Activated CD4-positive, alpha-beta T cell treated with anti-CD3 and anti-CD28 coated beads, Interleukin-2, amount 50 U/mL, for 1 hour (primary cell): ENCODE results near the gene AMMECR1.
"Not testable (repeated sequence)": the region's sequence is repeated elsewhere in the genome, so short reads cannot be mapped to it uniquely, and the experiment has no call there.

Experiments used
- DNase-seq: peaks from one replicate; pipeline ENCODE4 v3.0.0-alpha.2; 2020

AMMECR1 gene

DNA sequence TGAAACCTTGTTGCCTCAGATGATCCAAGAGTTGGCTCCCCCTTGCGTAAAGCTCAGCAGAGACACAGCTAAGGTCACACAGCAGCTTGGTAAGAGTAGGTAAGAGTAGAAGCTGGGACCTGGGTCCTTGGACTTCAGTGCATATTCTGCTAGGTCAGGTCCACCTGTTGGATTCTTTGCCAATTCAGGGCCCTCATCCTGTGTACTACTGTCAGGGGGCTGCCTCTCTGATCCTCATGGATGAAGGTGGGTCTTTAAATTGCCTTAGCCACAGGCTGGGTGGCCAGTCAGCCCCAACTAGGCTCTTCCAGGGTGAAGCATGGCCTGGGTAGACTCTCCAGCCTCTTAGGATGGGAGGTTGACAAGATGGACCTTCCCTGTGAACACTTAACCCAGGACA, 155.8 kb downstream of the AMMECR1 start:
- no peak for DNase-seq

- no peak for DNase-seq
Measured at GRCh38 chrX:110161361-110161686, 156.6 kb downstream of the AMMECR1 start.

GRCh38 chrX:110159865-110160264, 158.0 kb downstream of the AMMECR1 start:
- no peak for DNase-seq

GRCh38 chrX:110159235-110159634, 158.7 kb downstream of the AMMECR1 start:
- no peak for DNase-seq

- DNase-seq, result no peak
Measured at GRCh38 chrX:110157444-110157843, 160.4 kb downstream of the AMMECR1 start.

DNA sequence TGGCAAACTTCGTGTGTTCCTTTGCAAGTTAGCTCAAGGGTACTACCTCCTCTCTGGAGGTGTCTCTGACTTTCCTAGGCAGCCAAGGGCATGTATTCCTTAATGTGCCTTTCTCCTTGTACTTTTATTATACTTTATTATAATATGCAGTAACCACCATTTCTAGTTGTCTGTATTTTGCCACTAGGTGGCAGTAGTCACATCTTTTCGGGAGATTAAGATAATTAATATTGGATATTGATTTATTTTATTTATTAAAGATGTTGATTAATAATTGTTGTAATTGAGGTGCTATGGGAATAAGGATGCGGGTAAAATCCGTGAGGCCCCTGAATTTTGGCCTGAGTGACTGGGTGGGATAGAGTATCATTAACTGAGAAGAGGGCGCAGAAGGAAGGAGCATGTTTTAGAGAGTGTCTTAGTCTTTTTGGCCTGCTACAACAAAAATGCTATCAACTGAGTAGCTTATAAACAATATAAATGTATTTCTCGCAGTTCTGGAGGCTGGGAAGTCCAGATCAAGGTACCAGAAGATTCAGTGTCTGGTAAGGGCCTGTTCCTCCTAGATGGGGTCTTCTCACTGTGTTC, 161.6 kb downstream of the AMMECR1 start:
- no peak for DNase-seq

DNA sequence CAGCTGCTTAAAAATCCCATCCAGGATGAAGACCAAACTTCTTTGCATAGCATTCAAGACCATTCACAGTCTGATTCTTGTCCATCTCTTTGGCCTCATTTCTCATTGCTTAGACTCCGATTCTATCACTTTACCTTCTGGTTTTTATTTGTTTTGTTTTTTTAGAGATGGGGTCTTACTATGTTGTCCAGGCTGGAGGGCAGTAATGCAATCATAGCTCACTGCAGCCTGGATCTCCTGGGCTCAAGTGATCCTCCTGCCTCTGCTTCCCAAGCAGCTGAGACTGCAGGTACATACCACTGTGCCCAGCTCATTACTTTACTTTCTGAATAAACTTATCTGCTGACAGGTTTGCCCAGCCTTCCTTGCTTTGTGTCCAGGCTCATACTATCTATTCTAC, 162.1 kb downstream of the AMMECR1 start:
- no peak for DNase-seq

DNA sequence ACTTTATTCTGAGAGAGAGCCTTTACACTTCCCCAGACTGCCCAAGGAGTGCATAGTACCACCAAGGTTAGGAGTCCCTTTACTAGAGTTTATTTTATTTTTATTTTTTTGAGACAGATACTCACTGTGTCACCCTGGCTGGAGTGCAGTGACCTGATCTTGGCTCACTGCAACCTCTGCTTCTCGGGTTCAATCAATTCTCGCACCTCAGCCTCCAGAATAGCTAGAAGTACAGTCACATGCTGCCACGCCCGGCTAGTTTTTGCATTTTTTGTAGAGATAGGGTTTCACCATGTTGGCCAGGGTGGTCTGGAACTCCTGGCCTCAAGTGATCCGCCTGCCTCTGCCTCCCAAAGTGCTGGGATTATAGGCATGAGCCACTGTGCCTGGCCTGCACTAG, 163.6 kb downstream of the AMMECR1 start:
- DNase-seq, result not testable (repeated sequence)

DNA sequence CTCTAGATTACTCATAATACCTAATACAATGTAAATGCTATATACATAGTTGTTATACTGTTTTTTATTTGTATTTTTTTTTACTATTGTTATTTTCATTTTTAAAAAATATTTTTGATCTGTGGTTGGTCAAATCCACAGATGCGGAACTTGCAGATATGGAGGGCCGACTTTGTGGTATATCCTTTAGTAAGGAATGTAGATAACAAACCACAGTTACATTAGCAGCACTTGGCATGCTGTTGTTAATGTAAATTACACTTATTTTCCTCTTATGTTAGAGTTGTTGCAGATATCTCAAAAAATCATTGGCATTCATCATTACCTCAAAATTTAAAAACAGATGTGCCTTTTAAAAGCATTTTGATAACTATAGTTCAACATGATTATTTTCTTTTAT, 164.0 kb downstream of the AMMECR1 start:
- no peak for DNase-seq

- no peak for DNase-seq
Measured at GRCh38 chrX:110153244-110153643, 164.6 kb downstream of the AMMECR1 start.

DNA sequence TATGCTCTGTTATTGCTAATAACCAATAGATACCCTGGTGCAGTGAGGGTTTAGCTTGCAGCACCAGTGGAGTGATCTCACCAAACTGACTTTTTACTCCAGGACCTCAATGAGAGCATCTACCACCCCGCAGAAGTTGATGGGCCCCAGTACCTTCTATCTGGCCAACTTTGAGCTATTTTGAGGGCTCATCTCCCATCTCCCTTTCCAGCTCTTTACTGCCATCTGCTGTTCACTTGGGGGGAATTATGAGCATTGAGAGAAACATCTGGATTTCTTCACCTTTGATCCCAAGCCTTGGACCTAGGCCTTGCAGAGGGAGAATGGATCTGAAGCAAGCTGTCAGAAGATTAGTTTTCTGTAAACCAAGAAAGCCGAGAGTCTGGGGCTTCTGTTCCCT, 171.4 kb downstream of the AMMECR1 start:
- DNase-seq, result no peak

- no peak for DNase-seq
Measured at GRCh38 chrX:110145854-110146253, 172.0 kb downstream of the AMMECR1 start.

- no peak for DNase-seq
Measured at GRCh38 chrX:110145311-110145710, 172.6 kb downstream of the AMMECR1 start.
